K562 (cell line): ENCODE measurements around the gene ITGBL1. TPM values are rescaled to one million over a fixed set of nuclear protein-coding genes. Genes with fewer than 3 reads are reported as not detected.

ENCODE experiments used
- ATAC-seq: fragments of 200-7000 bp; cut with Tn5 transposase; 3 replicates; pipeline ENCODE4 v1.9.1; 2020; ENCODE audit warnings: moderate library complexity
- BruUV-seq: library from RNA; stranded (reverse); fragments of 400-500 nt; replicated peaks from 2 replicates; lab custom pipeline; 2021; lab: Mats Ljungman, UMichigan
- CTCF ChIA-PET: fragments of 300-600 bp; formaldehyde crosslinking; extraction: SDS; loops from one replicate; lab custom pipeline; 2021; ENCODE audit warnings: low intra/inter-chr PET ratio; lab: Yijun Ruan, JAX
- POLR2A ChIA-PET: fragments of 300-600, 350-650 bp; sonication (Branson Sonifier 250); formaldehyde crosslinking; extraction: SDS; loops from one replicate; lab custom pipeline; 2021; ENCODE audit warnings: antibody characterized with exemption, inconsistent platforms; lab: Yijun Ruan, JAX
- DNase-seq, 4 experiments: peaks; one replicate each; pipeline versions ENCODE4 v3.0.0 to v3.0.0-alpha.2; 2011 to 2018; ENCODE audit warnings: low spot score in 3 of 4, mixed read lengths in 3 of 4; ENCODE audit errors: extremely low read depth in 1 of 4
- FAIRE-seq: peaks from 2 replicates; lab custom pipeline; 2011; peaks lifted over from hg19 to GRCh38; lab: Jason Lieb, UNC
- H2AFZ ChIP-seq: 2 replicates; pipeline ENCODE4 v1.6.0; 2011; ENCODE audit warnings: low read depth, low read length, control low read depth, inconsistent platforms
- H3K27ac ChIP-seq: fragments of 200-600 bp; 3 replicates; pipeline ENCODE4 v1.8.0; 2011; ENCODE audit warnings: low read depth, mild to moderate bottlenecking, control low read depth, inconsistent platforms, low read length, moderate library complexity, mixed read lengths; ENCODE audit errors: extremely low read depth
- H3K27me3 ChIP-seq, 2 experiments: fragments of 300-600 bp in 1 of 2; 2 replicates in 1 of 2; 3 replicates in 1 of 2; pipeline versions ENCODE4 v1.6.0 to v1.8.0; 2011; ENCODE audit warnings: inconsistent platforms in 2 of 2, low read length in 2 of 2, mild to moderate bottlenecking in 1 of 2, mixed read lengths in 1 of 2, moderate library complexity in 1 of 2; ENCODE audit not compliant: control insufficient read depth in 2 of 2, insufficient read depth in 2 of 2
- H3K36me3 ChIP-seq: fragments of 300-600 bp; 3 replicates; pipeline ENCODE4 v1.8.0; 2011; ENCODE audit warnings: mild to moderate bottlenecking, low read length, inconsistent platforms; ENCODE audit not compliant: control insufficient read depth, insufficient read depth
- H3K4me1 ChIP-seq, 2 experiments: fragments of 200-600 bp in 1 of 2; replicated peaks in 1 of 2; 2 replicates in 1 of 2; 3 replicates in 1 of 2; pipeline versions ENCODE4 v1.5.1 to v1.8.0; 2011; ENCODE audit warnings: inconsistent platforms in 2 of 2, low read length in 2 of 2, mild to moderate bottlenecking in 1 of 2, mixed read lengths in 1 of 2, moderate library complexity in 1 of 2; ENCODE audit not compliant: control insufficient read depth in 2 of 2, insufficient read depth in 2 of 2
- H3K4me2 ChIP-seq: 2 replicates; pipeline ENCODE4 v1.6.1; 2011; ENCODE audit warnings: low read length, control low read depth, inconsistent platforms, mixed read lengths; ENCODE audit not compliant: insufficient read depth
- H3K4me3 ChIP-seq: fragments of 200-600 bp; sonication (generic), shearing (Covaris generic); 2 replicates; pipeline ENCODE4 v1.5.1; 2016; ENCODE audit warnings: control low read depth, inconsistent platforms
- H3K79me2 ChIP-seq: fragments of 200-600 bp; 3 replicates; pipeline ENCODE4 v1.8.0; 2011; ENCODE audit warnings: low read length, inconsistent platforms; ENCODE audit not compliant: control insufficient read depth, insufficient read depth
- H3K9ac ChIP-seq, 2 experiments: 2 replicates each; pipeline versions ENCODE4 v1.6.0 to v1.6.1; 2011; ENCODE audit warnings: low read depth in 2 of 2, low read length in 2 of 2, control low read depth in 1 of 2, inconsistent platforms in 1 of 2, mild to moderate bottlenecking in 1 of 2, mixed read lengths in 1 of 2; ENCODE audit not compliant: insufficient read depth in 1 of 2
- H3K9me1 ChIP-seq: one replicate; pipeline ENCODE4 v1.6.0; 2011; ENCODE audit warnings: inconsistent platforms, mild to moderate bottlenecking, low read length, moderate library complexity; ENCODE audit not compliant: control insufficient read depth, insufficient read depth
- H3K9me3 ChIP-seq: replicated peaks from 2 replicates; pipeline ENCODE4 v1.5.1; 2011; ENCODE audit warnings: low read depth, low read length, inconsistent platforms; ENCODE audit not compliant: control insufficient read depth, insufficient read depth
- H4K20me1 ChIP-seq: replicated peaks from 2 replicates; pipeline ENCODE4 v1.6.1; 2011; ENCODE audit warnings: low read length, inconsistent platforms, mixed read lengths; ENCODE audit not compliant: control insufficient read depth, insufficient read depth
- BCOR ChIP-seq: fragments of 450-650 bp; IDR thresholded peaks from 2 replicates; pipeline ENCODE4 v1.6.1; 2016
- HMG20A ChIP-seq: fragments of 450-650 bp; formaldehyde crosslinking; conservative IDR thresholded peaks from 2 replicates; pipeline ENCODE4 v1.4.0; 2020; ENCODE audit warnings: mild to moderate bottlenecking, mixed read lengths
- MLX ChIP-seq, 2 experiments: fragments of 450-650 bp in 1 of 2; sonication (generic) in 1 of 2; formaldehyde crosslinking; conservative IDR thresholded peaks; 2 replicates each; pipeline versions ENCODE4 v1.4.0 to v1.8.1; 2020 to 2022; ENCODE audit warnings: mild to moderate bottlenecking in 1 of 2, missing genetic modification reagents in 1 of 2
- PRMT5 ChIP-seq: sonication (generic); formaldehyde crosslinking; IDR thresholded peaks from 2 replicates; pipeline ENCODE4 v1.5.0; 2020; ENCODE audit warnings: missing genetic modification reagents
- PTTG1 ChIP-seq: fragments of 450-650 bp; IDR thresholded peaks from 2 replicates; pipeline ENCODE4 v1.6.1; 2016; ENCODE audit warnings: low read depth, mild to moderate bottlenecking, missing genetic modification characterization, missing compliant biosample characterization
- RCOR1 ChIP-seq, 2 experiments: IDR thresholded peaks; 2 replicates each; pipeline ENCODE4 v1.6.1; 2012; ENCODE audit warnings: low read depth in 2 of 2, low read length in 2 of 2, borderline replicate concordance in 1 of 2, improper control_type of control experiment in 1 of 2
- RNF2 ChIP-seq: sonication (generic); IDR thresholded peaks from 2 replicates; pipeline ENCODE4 v1.6.1; 2016
- U2AF2 ChIP-seq: fragments of 200-400 bp; formaldehyde crosslinking; optimal IDR thresholded peaks from 2 replicates; pipeline ENCODE3; 2017; ENCODE audit warnings: low read depth, mild to moderate bottlenecking, low read length
- ZNF707 ChIP-seq: fragments of 250-450 bp; sonication (Bioruptor Pico); conservative IDR thresholded peaks from 2 replicates; pipeline ENCODE4 v1.8.0; 2022; ENCODE audit warnings: inconsistent platforms, mild to moderate bottlenecking, moderate library complexity
- ZSCAN32 ChIP-seq: fragments of 450-650 bp; formaldehyde crosslinking; IDR thresholded peaks from 2 replicates; pipeline ENCODE4 v1.4.0; 2020; ENCODE audit warnings: mild to moderate bottlenecking, moderate library complexity
- WGBS: fragments of 100-300 bp; shearing (Covaris generic); methylation state at CpG from one replicate; pipeline ENCODE4 v1.1.6; 2016; ENCODE audit warnings: low coverage, mixed read lengths; ENCODE audit not compliant: insufficient coverage; ENCODE audit errors: missing lambda C conversion rate; 5-methylcytosine and 5-hydroxymethylcytosine counted together
- in situ Hi-C: fragments of 300-500 bp; cut with MboI; formaldehyde crosslinking; loops from 4 replicates; pipeline ENCODE4 v1.15.0; 2018; ENCODE audit warnings: inconsistent platforms, mixed read lengths
- intact Hi-C: fragments of 100-400 bp; cut with micrococcal nuclease; formaldehyde crosslinking; loops from 2 replicates; pipeline ENCODE4 v1.14.2; 2022
- polyA plus RNA-seq, 8 experiments: library from polyadenylated mRNA; depleted of rRNA in 4 of 8; stranded (reverse) in 5 of 8; unstranded in 3 of 8; fragments of >200 nt; fragmentation: Nextera tagmentation in 2 of 8; fragmentation: Illumina TruSeq in 1 of 8; extraction: Ambion mirVana in 2 of 8; extraction: Trizol in 1 of 8; gene quantifications; 2 replicates each; pipeline versions ENCODE4 v1.2.1 to v1.2.3, GENCODE V29; 2011 to 2014; ENCODE audit warnings: inconsistent platforms in 1 of 8, missing spikeins in 1 of 8
- total RNA-seq, 7 experiments: library from RNA; depleted of rRNA in 6 of 7; stranded (reverse); fragments of >200 nt in 6 of 7; fragmentation: Illumina TruSeq in 2 of 7; extraction: Trizol in 2 of 7; gene quantifications; 2 replicates each; pipeline versions ENCODE4 v1.2.1 to v1.2.3, GENCODE V29; 2011 to 2021; ENCODE audit warnings: low replicate concordance in 1 of 7

Gene ITGBL1
- total and polyA plus RNA-seq, 9 of the 15 experiments (the other 6 are each of a cell fraction or from before 2014, with no cell fraction given) = 0.04 to 0.73 (median 0.32) TPM; not detected in 1

- H3K27me3 ChIP-seq = no peaks in the 10 kb centered on the region
- no peaks in the 10 kb centered on the region for H3K79me2 ChIP-seq
- H3K9ac ChIP-seq = no peak overlapping the region
- H3K36me3 ChIP-seq = no peaks in the 10 kb centered on the region
- CTCF ChIA-PET = no interaction called here
- H2AFZ ChIP-seq = no peak overlapping the region
- DNase-seq (no peak), FAIRE-seq (no peak), ATAC-seq (no peak)
- H4K20me1 ChIP-seq = no peaks in the 10 kb centered on the region
- intact Hi-C loops (no loop called here), in situ Hi-C loops (no loop called here)
- H3K4me1 ChIP-seq = no peaks in the 10 kb centered on the region
- no peak for TF ChIP-seq PRMT5 (CRISPR knock-in tag)
- TF ChIP-seq BCOR = no peak
- no peak for TF ChIP-seq PTTG1
- TF ChIP-seq ZNF707 (CRISPR knock-in tag) = no peak
- TF ChIP-seq RNF2 = no peak
- TF ChIP-seq HMG20A (CRISPR knock-in tag) = no peak
- TF ChIP-seq RCOR1 (IDR thresholded peaks at IDR 0.05; ENCODE audit: borderline replicate concordance in 1 of 2, low read depth in 2 of 2, low read length in 2 of 2) = no peak
- TF ChIP-seq ZSCAN32 = no peak
- TF ChIP-seq U2AF2 = no peak
- TF ChIP-seq MLX (CRISPR knock-in tag; conservative IDR thresholded peaks at IDR 0.05) = no peak
- no peak overlapping the region for H3K27ac ChIP-seq
- H3K9me1 ChIP-seq = no peaks in the 10 kb centered on the region
- H3K4me3 ChIP-seq = no peak overlapping the region
- no TSS peak for BruUV-seq
- no peaks in the 10 kb centered on the region for H3K9me3 ChIP-seq
- POLR2A ChIA-PET = no interaction called here
- H3K4me2 ChIP-seq = no peak overlapping the region
- WGBS = 0% methylated on average over 1 of the region's 2 CpGs
Measured at GRCh38 chr13:101473458-101473857, 21.0 kb downstream of the ITGBL1 start.
